OCI-LY1 (cell line): ENCODE measurements around the gene FADS2.

Experiments
- EZH2 ChIP-seq: fragments of 200-600 bp; sonication (generic), shearing (Covaris generic); IDR thresholded peaks from 2 replicates; pipeline ENCODE4 v1.8.0; 2017; ENCODE audit warnings: borderline replicate concordance, mixed run types, mild to moderate bottlenecking, antibody characterized with exemption, low read length, moderate library complexity, mixed read lengths
- TF ChIP-seq, protein P1 (sequence below): fragments of 200-600 bp; sonication (generic), shearing (Covaris generic); IDR thresholded peaks from 2 replicates; pipeline ENCODE4 v1.5.1; 2017; ENCODE audit warnings: mild to moderate bottlenecking, antibody characterized with exemption, low read length, moderate library complexity, mixed read lengths

- no peak for TF ChIP-seq EZH2
- TF ChIP-seq, protein P1, sequence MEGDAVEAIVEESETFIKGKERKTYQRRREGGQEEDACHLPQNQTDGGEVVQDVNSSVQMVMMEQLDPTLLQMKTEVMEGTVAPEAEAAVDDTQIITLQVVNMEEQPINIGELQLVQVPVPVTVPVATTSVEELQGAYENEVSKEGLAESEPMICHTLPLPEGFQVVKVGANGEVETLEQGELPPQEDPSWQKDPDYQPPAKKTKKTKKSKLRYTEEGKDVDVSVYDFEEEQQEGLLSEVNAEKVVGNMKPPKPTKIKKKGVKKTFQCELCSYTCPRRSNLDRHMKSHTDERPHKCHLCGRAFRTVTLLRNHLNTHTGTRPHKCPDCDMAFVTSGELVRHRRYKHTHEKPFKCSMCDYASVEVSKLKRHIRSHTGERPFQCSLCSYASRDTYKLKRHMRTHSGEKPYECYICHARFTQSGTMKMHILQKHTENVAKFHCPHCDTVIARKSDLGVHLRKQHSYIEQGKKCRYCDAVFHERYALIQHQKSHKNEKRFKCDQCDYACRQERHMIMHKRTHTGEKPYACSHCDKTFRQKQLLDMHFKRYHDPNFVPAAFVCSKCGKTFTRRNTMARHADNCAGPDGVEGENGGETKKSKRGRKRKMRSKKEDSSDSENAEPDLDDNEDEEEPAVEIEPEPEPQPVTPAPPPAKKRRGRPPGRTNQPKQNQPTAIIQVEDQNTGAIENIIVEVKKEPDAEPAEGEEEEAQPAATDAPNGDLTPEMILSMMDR = no peak
Observed at GRCh38 chr11:61829806-61830205, 1.7 kb downstream of the FADS2 start.
